ENCODE results near the gene ACTA1. TPM values are rescaled to one million over a fixed set of nuclear protein-coding genes. Genes with fewer than 3 reads are reported as not detected.

ACTA1 gene
- total RNA-seq, 1 donor from 2014 or later = 0.32 TPM

DNA sequence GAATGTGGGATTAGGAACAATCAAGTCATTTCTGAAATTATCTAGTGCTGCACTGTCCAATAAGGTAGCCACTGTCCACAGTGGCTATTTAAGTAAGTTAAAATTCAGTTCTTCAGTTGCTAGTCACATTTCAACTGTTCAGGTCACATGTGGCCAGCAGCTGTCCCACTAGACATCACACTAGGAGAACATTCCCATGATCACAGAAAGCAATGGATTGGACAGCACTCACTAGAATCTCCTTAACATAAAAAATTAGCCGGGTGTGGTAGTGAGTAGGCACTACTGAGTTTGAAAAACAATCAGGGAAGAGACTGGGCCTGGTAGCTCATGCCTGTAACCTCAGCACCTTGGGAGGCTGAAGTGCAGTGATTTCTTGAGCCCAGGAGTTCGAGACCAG is 40.6 kb upstream of the ACTA1 start:
- Histone ChIP-seq H3K4me1 (no peaks in the 10 kb centered on the region), H3K27me3 (ENCODE audit: low read depth) (no peaks in the 10 kb centered on the region), H3K36me3 (peaks cover 97% of the 10 kb centered on the region), H3K27ac (no peak overlapping the region), H3K9me3 (no peaks in the 10 kb centered on the region), H3K4me3 (no peak overlapping the region)
- intact Hi-C loops (cut with DNase I) = loop anchor here (10.0 kb wide), 1 partner anchor 210 kb away; no protein-coding TSS in a partner anchor
- ATAC-seq (no peak), DNase-seq (no peak)
- TF ChIP-seq, protein P1, sequence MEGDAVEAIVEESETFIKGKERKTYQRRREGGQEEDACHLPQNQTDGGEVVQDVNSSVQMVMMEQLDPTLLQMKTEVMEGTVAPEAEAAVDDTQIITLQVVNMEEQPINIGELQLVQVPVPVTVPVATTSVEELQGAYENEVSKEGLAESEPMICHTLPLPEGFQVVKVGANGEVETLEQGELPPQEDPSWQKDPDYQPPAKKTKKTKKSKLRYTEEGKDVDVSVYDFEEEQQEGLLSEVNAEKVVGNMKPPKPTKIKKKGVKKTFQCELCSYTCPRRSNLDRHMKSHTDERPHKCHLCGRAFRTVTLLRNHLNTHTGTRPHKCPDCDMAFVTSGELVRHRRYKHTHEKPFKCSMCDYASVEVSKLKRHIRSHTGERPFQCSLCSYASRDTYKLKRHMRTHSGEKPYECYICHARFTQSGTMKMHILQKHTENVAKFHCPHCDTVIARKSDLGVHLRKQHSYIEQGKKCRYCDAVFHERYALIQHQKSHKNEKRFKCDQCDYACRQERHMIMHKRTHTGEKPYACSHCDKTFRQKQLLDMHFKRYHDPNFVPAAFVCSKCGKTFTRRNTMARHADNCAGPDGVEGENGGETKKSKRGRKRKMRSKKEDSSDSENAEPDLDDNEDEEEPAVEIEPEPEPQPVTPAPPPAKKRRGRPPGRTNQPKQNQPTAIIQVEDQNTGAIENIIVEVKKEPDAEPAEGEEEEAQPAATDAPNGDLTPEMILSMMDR (IDR thresholded peaks at IDR 0.05) = no peak

DNA sequence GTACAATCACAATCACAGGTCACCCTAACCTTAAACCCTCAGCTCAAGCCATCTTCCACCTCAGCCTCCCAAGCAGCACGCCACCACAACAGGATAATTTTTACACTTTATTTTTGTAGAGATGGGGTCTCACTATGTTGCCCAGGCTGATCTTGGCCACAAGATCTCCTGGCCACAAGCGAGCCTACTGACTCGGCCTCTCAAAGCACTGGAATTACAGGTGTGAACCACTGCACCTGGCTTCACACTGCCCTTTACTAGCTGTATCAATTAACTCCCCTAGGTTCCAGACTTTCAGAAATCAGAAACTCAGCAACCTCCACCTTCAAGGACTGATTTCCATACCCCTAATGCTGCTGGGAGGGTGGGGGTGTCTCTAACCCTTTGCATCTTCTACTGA is 37.3 kb upstream of the ACTA1 start:
- DNase-seq (no peak), ATAC-seq (no peak)
- no peak overlapping the region for H3K4me3 ChIP-seq
- no peaks in the 10 kb centered on the region for H3K4me1 ChIP-seq
- TF ChIP-seq, protein P1 (IDR thresholded peaks at IDR 0.05) = no peak
- no peaks in the 10 kb centered on the region for H3K9me3 ChIP-seq
- H3K27ac ChIP-seq = no peak overlapping the region
- peaks cover 95% of the 10 kb centered on the region for H3K36me3 ChIP-seq
- no peaks in the 10 kb centered on the region for H3K27me3 ChIP-seq (ENCODE audit: low read depth)
- intact Hi-C loops (cut with DNase I) = loop anchor here (10.0 kb wide), 1 partner anchor 206 kb away; no protein-coding TSS in a partner anchor

DNA sequence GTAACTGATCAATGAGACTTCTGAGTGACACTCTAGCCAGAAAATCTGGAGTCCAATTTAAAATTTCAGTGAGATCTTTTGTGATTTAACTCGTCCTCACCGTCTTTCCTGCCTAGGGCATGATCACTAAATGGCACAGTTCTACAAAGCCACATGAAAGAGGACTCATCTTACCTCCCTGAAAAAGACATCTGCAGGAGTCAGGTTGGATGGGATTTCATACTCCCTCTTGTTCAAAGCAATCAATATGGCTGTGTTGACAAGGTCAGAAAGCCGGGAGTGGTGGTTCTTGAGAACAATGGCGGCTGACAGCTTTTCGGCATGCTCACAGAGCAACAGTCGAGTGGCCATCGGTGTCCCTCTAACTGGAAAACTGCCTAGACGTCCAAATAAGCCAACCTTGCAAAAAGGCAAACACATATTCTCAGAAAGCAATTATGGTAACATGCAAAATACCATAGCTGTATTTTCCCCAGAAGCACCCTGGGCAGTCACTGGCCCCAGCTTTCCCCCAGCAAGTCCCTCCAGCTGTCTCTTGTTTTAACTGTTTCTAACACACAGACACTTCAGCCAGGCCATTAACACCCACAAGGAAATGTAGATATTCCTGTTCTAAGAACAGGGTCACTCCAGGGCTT is 36.6 kb upstream of the ACTA1 start:
- DNase-seq = no peak
- peaks cover 95% of the 10 kb centered on the region for H3K36me3 ChIP-seq

DNA sequence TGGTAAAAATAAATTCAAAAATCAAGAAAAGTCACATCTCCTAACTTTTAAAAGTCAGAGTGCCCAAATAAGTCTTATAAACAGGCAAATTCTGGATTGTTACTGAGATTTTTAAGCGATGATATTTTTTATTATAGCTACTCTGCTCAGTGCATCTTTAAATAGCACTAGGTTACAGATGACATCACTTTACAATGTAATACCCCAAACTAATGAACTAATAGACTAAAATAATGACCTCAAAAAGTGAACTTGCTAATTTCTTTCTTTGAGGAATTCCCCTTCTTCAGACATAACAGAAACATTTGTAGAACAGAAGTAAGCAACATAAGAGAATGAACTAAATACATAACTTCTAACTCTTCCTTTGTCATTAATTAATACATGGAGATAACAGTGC is 33.0 kb upstream of the ACTA1 start:
- H3K27me3 ChIP-seq (ENCODE audit: low read depth) = no peaks in the 10 kb centered on the region
- intact Hi-C loops (cut with DNase I) = no loop called here
- H3K4me1 ChIP-seq = no peaks in the 10 kb centered on the region
- DNase-seq (no peak), ATAC-seq (no peak)
- H3K9me3 ChIP-seq = no peaks in the 10 kb centered on the region
- peaks cover 95% of the 10 kb centered on the region for H3K36me3 ChIP-seq
- TF ChIP-seq, protein P1 (IDR thresholded peaks at IDR 0.05) = no peak
- H3K4me3 ChIP-seq = no peak overlapping the region
- H3K27ac ChIP-seq = no peak overlapping the region

More for the DNA sequence above, 36.6 kb upstream of the ACTA1 start:
- no peak overlapping the region for H3K27ac ChIP-seq
- H3K9me3 ChIP-seq = no peaks in the 10 kb centered on the region
- no peaks in the 10 kb centered on the region for H3K4me1 ChIP-seq
- TF ChIP-seq, protein P1 (IDR thresholded peaks at IDR 0.05) = no peak
- intact Hi-C loops (cut with DNase I) = loop anchor here (10.0 kb wide), 1 partner anchor 206 kb away; no protein-coding TSS in a partner anchor
- no peak overlapping the region for H3K4me3 ChIP-seq
- H3K27me3 ChIP-seq (ENCODE audit: low read depth) = no peaks in the 10 kb centered on the region
- no peak for ATAC-seq

DNA sequence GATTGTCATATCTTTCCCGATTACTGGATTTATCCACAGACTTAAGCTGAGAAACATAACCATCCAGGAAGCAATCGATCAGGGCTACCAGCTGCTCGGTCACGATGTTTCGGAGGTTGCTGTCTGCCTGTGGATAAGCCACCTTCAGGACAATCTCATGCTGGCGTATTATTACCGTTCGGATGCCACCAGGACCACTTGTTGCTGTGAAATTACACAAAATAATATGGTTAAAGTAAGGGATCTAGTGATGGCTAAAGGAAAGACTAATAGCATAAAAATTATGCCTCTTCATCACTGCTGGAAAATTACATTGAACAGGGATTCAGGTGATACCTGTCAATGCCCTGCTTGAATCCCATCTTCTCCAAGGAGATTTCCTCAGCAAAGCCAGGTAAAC is 30.8 kb upstream of the ACTA1 start:
- H3K27ac ChIP-seq = no peak overlapping the region
- H3K4me1 ChIP-seq = no peaks in the 10 kb centered on the region
- H3K9me3 ChIP-seq = no peaks in the 10 kb centered on the region
- DNase-seq (no peak), ATAC-seq (no peak)
- TF ChIP-seq, protein P1 (IDR thresholded peaks at IDR 0.05) = no peak
- H3K27me3 ChIP-seq (ENCODE audit: low read depth) = no peaks in the 10 kb centered on the region
- intact Hi-C loops (cut with DNase I) = no loop called here
- no peak overlapping the region for H3K4me3 ChIP-seq
- peaks cover 97% of the 10 kb centered on the region for H3K36me3 ChIP-seq
